AG08395 (cell line): ENCODE data around the gene STK35.
"Not testable (repeated sequence)": the region's sequence is repeated elsewhere in the genome, so short reads cannot be mapped to it uniquely, and the experiment has no call there.

Experiments used
- DNase-seq: peaks from one replicate; pipeline ENCODE4 v3.0.0; 2012; ENCODE audit warnings: mixed read lengths, low spot score

Gene STK35

DNA sequence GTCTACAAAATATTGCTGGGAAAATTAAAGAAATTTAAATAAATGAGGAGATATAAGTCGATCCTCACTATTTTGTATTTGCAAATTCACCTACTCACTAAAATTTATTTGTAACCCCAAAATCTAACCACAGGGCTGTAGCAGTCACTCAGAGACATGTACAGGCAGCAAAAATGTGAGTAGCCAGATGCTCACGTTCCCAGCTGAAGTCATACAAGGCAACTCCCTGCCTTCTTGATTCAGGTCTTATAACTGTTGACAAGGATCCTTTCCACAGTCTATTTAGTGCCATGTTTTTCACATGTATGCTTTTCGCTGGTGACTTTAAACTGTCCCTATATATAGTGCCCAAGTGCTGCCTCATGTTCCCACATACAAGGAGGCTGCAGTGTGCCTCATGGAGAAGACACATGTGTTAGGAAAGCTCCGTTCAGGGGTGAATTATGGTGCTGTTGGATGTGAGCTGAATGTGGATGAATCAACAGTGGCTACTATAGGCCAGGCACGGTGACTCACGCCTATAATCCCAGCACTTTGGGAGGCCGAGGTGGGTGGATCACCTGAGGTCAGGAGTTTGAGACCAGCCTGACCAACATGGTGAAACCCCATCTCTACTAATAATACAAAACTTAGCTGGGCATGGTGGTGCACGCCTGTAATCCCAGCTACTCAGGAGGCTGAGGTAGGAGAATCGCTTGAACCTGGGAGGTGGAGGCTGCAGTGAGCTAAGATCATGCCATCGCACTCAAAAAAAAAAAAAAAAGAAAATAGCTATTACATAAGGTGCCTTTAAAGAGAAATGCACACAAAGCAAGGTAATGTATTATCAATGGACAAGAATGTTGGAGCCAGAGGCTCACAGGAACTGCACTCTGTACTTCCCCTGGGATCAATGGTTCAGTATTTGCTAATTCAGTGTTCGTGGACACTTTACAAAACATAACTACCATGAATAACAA is 55.3 kb downstream of the STK35 start:
- DNase-seq, result no peak

DNA sequence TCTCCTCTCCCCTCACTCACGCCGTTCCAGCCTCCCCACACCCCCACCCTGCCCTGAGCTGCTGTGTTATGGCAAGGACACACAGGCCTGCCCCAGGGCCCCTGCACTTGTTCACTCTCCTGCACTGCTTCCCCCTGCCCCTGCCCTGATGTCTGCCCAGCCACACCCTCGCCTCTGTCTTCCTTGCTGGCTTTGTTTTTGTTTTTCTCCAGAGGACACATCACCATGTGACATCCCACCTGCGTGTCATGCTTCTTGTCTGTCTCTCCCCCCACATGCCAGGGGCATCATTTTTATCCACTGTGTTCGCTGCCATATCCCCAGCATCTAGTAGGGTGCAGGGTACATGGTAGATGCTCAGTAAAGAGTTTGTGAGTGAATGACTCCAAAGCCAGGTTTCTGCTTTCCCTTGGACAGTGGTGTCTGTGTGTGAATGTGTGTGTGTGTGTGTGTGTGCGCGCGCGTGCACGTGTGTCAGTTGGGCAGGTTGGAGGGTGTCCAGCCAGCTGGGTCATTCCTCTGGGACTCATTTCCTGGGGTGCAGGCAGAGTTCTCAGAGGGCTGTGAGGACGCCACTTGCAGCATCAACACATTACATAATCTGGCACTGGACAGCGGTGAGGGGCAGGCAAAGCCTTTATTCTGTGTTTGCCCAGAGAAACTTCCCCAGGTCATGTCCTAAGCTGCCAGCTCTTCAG is 60.6 kb downstream of the STK35 start:
- DNase-seq, result no peak

DNA sequence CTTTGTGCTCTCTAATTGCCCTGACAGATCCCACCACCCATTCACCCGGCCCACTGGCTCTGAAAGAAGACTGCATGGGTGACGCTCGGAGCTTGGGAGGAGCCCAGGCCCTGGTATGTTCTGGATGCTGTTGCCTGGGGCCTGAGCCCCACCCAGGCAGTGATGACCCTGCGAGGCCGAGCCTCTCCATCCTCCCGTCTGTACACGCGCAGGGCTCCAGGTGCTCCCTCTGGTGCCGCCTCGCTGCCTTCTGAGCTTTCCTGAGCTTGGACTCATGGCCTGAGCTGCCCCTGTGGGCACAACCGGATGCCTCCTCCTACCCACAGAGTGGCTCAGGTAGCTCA is 61.2 kb downstream of the STK35 start:
- no peak for DNase-seq

DNA sequence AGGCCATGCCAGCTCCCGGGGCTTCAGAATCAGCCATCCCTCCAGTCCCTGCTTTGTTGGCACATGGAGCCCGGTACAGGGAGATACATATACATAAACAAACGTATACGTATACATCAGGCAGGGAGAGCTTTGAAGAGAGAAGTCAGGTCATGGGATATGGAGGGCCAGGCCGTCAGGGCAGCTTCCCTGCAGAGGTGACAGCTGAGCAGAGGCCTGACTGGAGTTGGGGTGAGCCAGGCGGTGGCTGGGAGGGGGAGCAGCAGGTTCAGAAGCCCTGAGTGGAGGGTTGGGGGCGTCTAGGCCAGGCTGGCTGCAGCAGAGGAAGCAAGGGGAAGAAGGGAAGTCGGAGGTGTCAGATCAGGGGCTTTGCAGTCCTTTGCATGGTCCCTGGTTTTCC is 61.7 kb downstream of the STK35 start:
- no peak for DNase-seq

DNA sequence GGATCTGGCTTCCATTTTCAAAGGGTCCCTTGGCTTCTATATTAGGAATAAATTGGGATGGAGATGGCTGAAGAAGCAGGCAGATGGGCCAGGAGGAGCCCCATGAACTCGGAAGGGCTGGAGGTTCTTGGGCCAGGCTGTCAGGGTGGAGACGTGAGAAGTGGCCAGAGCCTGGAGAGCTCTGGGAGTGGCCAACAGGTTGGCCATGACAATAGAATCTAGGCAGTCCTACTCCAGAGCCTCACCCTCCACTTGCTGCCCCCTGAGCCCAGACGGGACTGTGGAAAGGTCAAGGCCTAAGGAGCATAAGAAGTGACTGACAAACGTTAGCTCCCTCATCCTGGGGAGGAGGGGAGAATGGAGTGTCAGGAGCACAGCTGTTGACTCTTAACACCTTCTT is 62.1 kb downstream of the STK35 start:
- no peak for DNase-seq

DNA sequence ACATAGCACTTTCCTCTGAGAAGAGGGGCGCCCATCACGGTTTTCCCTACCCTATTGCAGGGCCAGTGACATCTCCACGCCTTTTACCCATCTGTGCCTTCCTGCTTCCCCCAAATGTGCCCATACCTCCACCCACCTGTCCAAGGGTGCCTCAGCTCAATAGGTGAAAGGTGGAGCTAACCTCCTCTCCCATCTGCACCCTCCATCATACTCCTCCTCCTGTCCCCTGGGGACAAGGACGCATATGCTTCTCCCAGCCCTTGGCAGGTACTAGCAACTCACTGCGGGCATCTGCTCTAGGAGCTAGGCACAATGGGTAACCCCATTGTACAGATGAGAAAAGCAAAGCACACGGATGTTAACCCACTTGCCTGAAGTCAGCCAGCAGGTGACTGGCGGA is 62.8 kb downstream of the STK35 start:
- no peak for DNase-seq

DNA sequence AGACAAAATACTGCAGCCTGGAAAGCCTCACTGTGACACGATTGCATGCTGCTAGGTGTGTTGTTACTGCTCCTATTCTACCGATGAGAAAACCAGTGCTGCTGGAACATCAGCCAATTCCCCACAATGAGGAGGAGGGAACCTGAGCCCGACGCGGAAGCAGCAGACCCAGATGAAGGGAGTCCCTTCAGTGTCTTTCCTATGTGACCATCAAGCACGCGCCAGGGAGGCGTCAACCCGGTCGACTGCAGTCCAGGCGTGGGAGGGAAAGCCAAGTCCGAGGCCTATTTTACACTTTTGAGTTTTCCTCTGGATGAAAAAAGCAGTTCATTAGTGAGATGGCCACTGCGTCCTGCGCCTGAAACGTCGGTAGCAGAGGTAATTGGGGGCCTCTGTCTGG is 63.3 kb downstream of the STK35 start:
- DNase-seq, result no peak

DNA sequence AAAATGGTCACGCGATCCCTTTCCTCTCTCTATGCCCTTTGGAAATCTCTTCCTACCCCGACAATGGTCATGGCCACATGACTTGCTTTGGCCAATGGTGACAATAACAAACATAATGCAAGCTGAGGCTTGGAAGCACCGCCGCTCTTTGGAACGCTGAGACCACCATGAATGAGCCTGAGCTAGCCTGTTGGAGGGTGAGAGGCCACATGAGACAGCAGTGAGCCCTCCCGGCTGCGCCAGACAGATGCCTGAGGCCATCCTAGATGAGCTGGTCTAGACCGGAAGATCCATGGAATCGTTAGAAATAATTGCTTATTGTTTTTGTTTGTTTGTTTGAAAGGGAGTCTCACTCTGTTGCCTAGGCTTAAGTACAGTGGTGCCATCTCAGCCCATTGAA is 64.2 kb downstream of the STK35 start:
- DNase-seq, result no peak

DNA sequence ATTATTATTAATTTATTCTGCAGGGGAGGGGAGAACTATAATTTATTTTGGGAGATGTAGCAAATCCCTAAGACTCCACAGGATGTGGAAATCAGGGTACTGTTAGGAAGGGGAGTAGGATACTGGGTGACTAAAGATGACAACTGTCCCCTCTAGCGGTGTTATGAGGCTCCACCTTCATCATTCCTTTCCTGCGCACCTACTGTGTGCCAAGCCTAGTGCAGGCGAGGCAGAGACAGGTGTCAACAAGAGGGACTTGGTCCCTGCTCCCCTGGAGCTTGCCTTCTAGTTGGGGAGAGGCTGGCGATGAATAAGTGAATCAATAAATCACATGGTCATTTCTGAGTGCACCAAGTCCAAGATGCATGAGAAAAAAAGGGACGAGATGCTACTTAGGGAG is 65.5 kb downstream of the STK35 start:
- DNase-seq, result no peak

DNA sequence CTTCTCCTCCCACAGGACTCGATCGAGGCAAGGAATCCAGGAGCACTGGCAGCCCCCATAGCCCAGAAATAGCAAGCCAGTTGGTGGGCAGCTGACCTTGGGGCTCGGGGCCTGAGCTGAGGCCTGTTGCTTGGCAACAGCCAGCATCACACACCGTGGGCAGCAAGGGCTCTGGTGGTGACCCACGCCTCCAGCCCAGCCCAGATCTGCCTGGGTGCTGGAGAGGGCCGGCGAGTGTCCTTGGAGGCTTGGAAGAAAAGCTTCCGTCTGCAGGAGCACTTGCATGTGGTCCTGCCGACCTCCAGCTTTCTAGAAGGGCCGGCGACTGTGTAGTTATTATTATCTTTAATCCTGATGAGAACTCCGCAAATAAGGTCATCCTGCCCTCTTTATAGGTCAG is 67.3 kb downstream of the STK35 start:
- DNase-seq, result no peak

DNA sequence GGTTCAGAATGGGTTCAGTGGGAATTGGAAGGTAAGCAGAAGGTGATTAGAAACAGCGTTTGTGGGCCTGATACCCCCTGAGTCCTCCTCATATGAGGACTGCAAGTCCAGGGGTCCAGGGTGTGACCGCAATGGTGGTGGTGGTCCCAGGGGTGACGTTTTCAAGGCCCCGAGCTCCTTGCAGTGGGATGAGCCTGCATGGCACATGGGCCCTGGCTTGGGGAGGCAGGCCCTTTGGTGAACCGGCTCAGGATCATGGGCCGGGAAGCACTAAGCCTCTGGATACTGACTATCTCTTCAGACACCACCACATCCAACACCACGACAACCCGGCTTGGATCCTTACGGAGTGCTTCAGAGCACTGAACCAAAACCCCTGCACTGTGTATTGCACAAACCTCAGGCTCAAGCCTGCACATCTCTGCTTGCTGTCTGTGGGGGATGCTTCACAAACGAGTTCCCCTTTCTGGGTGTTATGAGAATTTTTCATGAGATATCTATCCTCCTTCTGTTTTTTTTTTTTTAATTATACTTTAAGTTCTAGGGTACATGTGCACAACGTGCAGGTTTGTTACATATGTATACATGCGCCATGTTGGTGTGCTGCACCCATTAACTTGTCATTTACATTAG is 67.9 kb downstream of the STK35 start:
- no peak for DNase-seq

DNA sequence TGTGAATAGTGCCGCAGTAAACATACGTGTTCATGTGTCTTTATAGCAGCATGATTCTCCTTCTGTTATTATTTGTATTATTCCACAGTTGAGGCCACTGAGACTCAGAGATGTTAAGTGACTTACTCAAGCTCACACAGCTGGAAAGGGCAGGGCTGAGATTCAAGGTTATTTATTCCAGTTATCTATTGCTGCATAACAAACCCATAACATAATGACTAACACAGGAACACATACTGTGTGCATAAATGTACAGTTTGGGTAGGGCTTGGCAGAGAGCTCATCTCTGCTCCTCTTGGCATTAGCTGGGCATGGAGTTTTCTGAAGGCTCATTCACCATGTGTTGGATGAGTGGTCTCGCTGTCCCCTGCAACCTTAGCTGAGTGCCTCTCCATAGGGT is 68.8 kb downstream of the STK35 start:
- DNase-seq, result no peak

DNA sequence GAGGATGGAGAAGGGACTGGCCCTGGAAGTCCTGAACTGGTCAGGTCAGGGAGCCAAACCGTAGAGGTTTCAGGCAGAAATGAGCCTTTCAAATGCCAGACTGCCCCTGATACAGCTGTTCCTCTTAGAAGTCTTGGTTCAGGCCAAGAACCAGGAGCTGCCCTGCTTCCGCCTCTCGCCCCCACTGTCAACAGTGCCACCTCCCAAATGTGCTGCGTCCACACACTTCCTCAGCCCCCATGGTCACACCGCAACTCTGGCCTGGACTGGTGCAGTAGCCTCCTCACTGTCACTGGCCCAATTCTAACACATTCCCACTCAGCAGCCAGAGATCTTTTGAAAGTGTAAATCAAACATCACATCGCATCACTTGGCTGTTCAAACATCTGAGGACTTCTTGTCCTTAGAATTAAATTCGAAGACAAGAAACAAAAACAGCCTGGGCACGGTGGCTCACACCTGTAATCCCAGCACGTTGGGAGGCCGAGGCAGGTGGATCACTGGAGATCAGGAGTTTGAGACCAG is 69.7 kb downstream of the STK35 start:
- no peak for DNase-seq

DNA sequence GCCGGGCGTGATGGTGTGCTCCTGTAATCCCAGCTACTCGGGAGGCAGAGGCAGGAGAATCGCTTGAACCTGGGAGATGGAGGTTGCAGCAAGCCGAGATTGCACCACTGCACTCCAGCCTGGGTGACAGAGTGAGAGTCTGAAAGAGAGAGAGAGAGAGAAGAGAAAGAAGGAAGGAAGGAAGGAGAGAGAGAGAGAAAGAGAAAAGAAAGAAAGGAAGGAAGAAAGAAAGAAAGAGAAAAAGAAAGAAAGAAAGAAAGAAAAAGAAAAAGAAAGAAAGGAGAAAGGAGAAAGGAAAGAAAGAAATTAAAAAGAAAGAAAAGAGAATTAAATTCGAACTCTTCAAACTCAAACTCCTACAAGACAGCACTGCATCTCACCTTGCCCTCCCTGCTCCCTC is 70.2 kb downstream of the STK35 start:
- DNase-seq, result not testable (repeated sequence)

DNA sequence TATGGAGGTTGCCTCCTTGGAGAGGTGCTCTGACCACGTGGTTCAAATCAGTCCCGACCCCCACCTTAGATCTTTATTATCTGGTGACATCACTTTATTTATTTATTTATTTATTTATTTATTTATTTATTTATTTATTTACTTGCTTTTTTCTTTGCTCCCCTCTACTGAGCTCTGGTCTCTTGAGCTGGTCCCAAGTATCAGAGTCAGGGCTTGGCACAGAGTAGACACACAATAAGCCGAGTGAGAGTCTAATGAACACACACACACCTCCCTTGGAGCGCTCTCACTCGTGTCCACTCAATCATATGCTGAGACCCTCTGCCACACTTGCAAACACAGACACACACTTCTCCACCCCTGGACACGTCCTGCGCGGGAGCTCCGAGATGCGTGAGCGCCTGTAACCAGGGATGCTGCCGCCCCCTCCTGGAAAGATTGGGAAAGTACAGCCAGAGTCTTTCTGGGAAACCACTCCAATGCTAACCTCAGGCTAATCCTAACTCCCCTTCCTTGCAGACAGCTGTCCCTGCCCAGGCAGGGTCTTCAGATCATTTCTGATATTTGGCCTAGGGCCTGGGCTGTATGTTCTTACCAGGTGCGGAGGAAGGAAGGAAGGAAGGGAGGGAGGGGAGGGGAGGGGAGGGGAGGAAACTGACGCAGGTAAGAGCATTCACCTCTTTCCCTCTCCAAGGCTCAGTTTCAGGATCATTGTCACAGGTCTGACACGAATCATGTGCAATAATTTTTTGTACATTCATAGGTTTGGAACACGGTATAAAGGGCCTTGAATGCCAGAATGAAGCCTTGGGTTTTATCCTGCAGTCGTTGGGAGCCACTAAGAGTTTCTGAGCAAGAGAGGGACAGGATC is 70.9 kb downstream of the STK35 start:
- DNase-seq, result peak; percentile 84

DNA sequence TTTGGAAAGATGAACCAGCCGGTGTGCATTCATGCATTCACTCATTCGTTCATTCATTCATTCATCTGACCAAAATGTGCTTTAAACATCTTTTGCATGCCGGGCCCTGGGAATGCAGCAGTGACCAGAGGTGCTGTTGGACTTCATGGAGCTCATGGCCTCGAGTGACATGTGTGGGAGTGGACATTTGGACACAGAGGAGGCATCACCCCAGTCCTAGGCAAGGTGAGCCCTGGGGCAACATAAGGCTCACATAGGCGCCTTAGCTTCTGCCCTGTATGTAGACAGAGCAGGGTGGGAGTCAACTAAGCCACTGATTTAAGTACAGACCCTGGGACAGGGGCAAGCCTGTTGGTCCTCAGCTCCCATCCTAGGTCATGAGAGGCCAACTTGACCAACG is 71.6 kb downstream of the STK35 start:
- no peak for DNase-seq

DNA sequence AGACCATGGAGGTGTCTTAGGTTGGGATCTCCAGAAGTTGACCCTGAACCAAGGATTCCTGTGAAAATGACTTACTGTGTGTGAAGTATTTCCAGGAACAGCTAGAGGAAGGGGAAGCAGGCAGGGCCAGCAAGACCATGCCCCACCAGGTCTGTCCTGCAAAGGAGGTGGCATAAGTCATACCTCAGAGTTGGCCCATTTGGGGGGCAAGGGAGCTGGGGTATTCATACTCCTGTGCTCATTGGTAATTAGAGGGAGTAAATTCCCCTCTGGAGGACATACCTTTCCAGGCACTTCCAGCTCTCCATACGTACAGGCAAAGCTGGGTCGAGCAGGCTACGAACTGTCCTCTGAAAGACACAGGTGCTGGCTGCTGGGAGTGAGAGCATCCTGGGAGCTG is 72.4 kb downstream of the STK35 start:
- DNase-seq, result no peak

DNA sequence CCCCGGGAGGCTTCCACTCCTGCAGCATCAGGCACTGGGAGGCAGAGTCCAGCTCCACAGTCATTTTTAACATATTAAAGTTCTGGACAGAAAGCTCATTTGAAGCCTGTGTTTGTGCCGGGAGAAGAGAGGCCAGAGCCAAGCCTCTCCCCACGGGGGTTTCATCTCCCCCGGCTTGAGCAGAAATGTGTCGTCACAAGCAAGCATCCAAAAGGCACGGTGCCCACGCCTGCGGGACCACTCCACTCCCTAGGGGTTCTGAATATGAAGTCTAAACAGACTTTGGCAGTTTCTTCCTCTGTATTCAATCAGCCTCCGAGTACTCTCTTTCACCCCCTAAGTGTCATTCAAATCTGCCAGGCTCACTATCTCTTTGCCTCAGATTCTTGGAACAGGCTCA is 75.3 kb downstream of the STK35 start:
- no peak for DNase-seq

DNA sequence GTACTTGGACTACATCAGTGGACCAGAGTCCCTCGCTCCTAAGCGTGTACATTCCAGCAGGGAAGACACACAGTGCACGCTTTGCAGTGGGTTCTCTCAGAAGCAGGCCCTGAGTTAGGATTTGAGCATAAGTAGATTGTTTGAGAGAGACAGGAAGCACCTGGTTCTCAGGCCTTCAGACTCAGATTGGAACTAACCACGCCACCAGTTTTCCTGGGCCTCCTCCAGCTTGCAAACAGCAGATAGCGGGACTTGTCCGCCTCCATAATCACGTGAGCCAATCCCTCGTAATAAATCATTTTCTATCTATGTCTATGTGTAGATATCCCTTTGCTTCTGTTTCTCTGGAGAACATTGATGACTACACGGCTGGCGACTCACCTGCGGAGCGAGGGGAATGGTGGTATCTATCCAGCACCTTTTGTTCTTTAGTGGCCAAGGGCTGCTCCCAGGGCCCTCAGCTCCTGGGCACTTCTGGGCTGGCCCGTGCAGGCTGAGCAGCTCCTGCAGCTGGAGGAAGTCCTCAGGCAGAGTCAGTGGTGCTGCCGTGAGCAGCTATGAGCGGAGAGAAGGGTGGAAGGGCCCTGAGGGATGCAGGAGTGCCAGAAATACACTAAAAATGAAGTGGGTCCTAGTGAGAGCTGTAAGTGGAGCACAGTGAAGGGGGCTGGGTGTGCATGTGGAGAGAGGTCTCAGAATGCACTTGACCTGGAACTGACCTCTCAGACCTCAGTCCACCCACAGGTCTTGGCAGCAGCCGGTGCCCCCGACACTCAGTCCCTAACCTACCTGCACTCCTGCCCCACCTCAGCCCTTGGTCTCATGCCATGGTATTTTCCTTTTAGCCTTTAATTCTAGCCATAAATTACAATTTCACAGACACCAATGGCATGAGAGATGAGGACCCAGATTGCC is 76.9 kb downstream of the STK35 start:
- no peak for DNase-seq

DNA sequence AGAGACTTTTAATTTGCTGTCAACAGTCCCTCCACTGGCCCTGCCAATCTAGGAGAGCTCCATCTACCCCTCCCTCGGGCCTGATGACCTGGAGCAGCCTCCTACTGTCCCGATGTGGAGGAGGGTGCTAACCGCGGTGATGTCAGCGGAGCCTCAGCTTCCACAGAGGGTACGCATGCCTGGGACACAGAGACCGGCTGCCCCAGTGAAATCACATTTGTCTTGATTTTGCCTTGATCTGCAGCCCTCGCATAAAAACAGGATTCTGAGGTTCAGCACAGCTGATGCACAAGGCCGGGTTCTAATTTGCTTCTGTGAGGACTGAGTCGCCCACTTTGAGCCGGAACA is 77.6 kb downstream of the STK35 start:
- peak; percentile 21 for DNase-seq

DNA sequence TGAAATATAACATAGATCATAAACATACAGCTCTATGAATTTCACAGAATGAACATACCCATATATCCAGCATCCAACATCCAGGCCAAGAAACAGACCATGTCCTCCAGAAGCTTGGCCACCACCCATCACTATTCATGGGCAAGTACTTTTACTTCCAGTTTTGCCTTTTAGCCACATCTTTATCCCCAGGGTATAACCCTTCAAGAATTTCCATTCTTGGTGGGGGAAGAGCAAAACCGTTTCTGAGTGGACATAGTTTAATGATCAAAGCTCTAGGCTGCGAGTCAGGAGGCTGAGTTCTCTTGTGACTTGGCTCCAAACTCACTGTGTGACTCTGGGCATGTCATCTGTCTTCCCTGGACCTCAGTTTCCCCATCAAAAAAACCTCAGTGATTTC is 78.3 kb downstream of the STK35 start:
- DNase-seq, result no peak
